Osteoblast (primary cell): ENCODE measurements around the gene CLNK. TPM values are rescaled to one million over a fixed set of nuclear protein-coding genes. Genes with fewer than 3 reads are reported as not detected.

Source experiments
- DNase-seq: peaks from one replicate; pipeline ENCODE4 v3.0.0; 2011; ENCODE audit warnings: low spot score, mixed read lengths; ENCODE audit not compliant: insufficient read length; ENCODE audit errors: missing footprints
- H2AFZ ChIP-seq: 2 replicates; pipeline ENCODE4 v1.6.0; 2011; ENCODE audit warnings: mild to moderate bottlenecking, low read length
- H3K27ac ChIP-seq: 2 replicates; pipeline ENCODE4 v1.5.1; 2011; ENCODE audit warnings: mild to moderate bottlenecking, low read depth, low read length, moderate library complexity
- H3K27me3 ChIP-seq: 2 replicates; pipeline ENCODE4 v1.6.0; 2012; ENCODE audit warnings: mild to moderate bottlenecking, control low read depth, inconsistent platforms, low read length, moderate library complexity; ENCODE audit not compliant: insufficient read depth
- H3K36me3 ChIP-seq: 2 replicates; pipeline ENCODE4 v1.5.1; 2011; ENCODE audit warnings: mild to moderate bottlenecking, low read length, control low read depth, moderate library complexity; ENCODE audit not compliant: insufficient read depth
- H3K4me1 ChIP-seq: 2 replicates; pipeline ENCODE4 v1.5.1; 2011; ENCODE audit warnings: mild to moderate bottlenecking, low read length, control low read depth, moderate library complexity; ENCODE audit not compliant: insufficient read depth
- H3K4me2 ChIP-seq: 2 replicates; pipeline ENCODE4 v1.6.0; 2011; ENCODE audit warnings: mild to moderate bottlenecking, low read length; ENCODE audit not compliant: insufficient read depth
- H3K4me3 ChIP-seq: fragments of 200-600 bp; sonication (generic); 3 replicates; pipeline ENCODE4 v1.5.1; 2012; ENCODE audit warnings: mild to moderate bottlenecking, low read length, inconsistent platforms; ENCODE audit not compliant: insufficient read depth
- H3K79me2 ChIP-seq: 2 replicates; pipeline ENCODE4 v1.6.0; 2012; ENCODE audit warnings: mild to moderate bottlenecking, low read length, control low read depth, inconsistent platforms; ENCODE audit not compliant: insufficient read depth
- H3K9me3 ChIP-seq: 2 replicates; pipeline ENCODE4 v1.5.1; 2011; ENCODE audit warnings: low read depth, low read length, control low read depth
- H4K20me1 ChIP-seq: 2 replicates; pipeline ENCODE4 v1.6.0; 2012; ENCODE audit warnings: mild to moderate bottlenecking, low read length, control low read depth; ENCODE audit not compliant: insufficient read depth
- CTCF ChIP-seq: IDR thresholded peaks from 2 replicates; pipeline ENCODE4 v1.5.1; 2011; ENCODE audit warnings: mild to moderate bottlenecking, low read depth, low read length, moderate library complexity; ENCODE audit errors: extremely low read depth
- total RNA-seq: library from RNA; depleted of rRNA; stranded (reverse); fragments of >200 nt; gene quantifications from 2 replicates; pipeline ENCODE4 v1.2.3, GENCODE V29; 2012

CLNK gene
- total RNA-seq, 1 donor = not detected

- Histone ChIP-seq H3K9me3 (no peaks in the 10 kb centered on the region), H3K4me1 (peaks cover 7% of the 10 kb centered on the region), H3K27ac (no peak overlapping the region), H3K4me3 (no peak overlapping the region), H3K79me2 (no peaks in the 10 kb centered on the region), H4K20me1 (no peaks in the 10 kb centered on the region), H3K36me3 (no peaks in the 10 kb centered on the region), H2AFZ (peak overlapping the region; percentile 15), H3K27me3 (peaks cover 15% of the 10 kb centered on the region), H3K4me2 (no peak overlapping the region)
- TF ChIP-seq CTCF = no peak
- no peak for DNase-seq
Measured at GRCh38 chr4:10667701-10668326, 16.8 kb downstream of the CLNK start.

- TF ChIP-seq CTCF = no peak
Measured at GRCh38 chr4:10666616-10667015, 18.0 kb downstream of the CLNK start.

GRCh38 chr4:10664408-10664807, 20.2 kb downstream of the CLNK start:
- H3K4me2 ChIP-seq = no peak overlapping the region

More at GRCh38 chr4:10666616-10667015, 18.0 kb downstream of the CLNK start:
- Histone ChIP-seq H2AFZ (no peak overlapping the region), H3K27me3 (peaks cover 15% of the 10 kb centered on the region), H3K27ac (no peak overlapping the region), H3K4me1 (peaks cover 7% of the 10 kb centered on the region), H3K79me2 (no peaks in the 10 kb centered on the region), H3K4me3 (no peak overlapping the region), H3K36me3 (no peaks in the 10 kb centered on the region), H3K9me3 (no peaks in the 10 kb centered on the region), H3K4me2 (no peak overlapping the region), H4K20me1 (no peaks in the 10 kb centered on the region)
- DNase-seq = no peak

More at GRCh38 chr4:10664408-10664807, 20.2 kb downstream of the CLNK start:
- Histone ChIP-seq H3K9me3 (no peaks in the 10 kb centered on the region), H3K4me3 (no peak overlapping the region), H3K36me3 (no peaks in the 10 kb centered on the region), H3K4me1 (peaks cover 7% of the 10 kb centered on the region), H4K20me1 (no peaks in the 10 kb centered on the region), H2AFZ (no peak overlapping the region), H3K79me2 (no peaks in the 10 kb centered on the region), H3K27ac (peak overlapping the region; percentile 31), H3K27me3 (peaks cover 15% of the 10 kb centered on the region)
- peak; percentile 78 for DNase-seq
- TF ChIP-seq CTCF = no peak
